EH (cell line): ENCODE measurements around the gene BCHE.

ENCODE experiments used
- DNase-seq: peaks from one replicate; pipeline ENCODE4 v3.0.0-alpha.2; 2015; ENCODE audit warnings: low read depth

The BCHE gene

GRCh38 chr3:165837058-165837525 lies at the start of gene BCHE:
Gene BCHE (minus strand): TSS chr3:165837423. CDS start chr3:165831033, 6,390 bp downstream.
- no peak for DNase-seq

GRCh38 chr3:165885558-165886270 lies 48.5 kb upstream of the BCHE start:
- DNase-seq: no peak

GRCh38 chr3:165884518-165884917 lies 47.3 kb upstream of the BCHE start:
- DNase-seq: no peak

GRCh38 chr3:165883863-165884478 lies 46.7 kb upstream of the BCHE start:
- DNase-seq: no peak

- no peak for DNase-seq
Measured at GRCh38 chr3:165883117-165883516, 45.9 kb upstream of the BCHE start.

- DNase-seq: no peak
Measured at GRCh38 chr3:165875644-165876043, 38.4 kb upstream of the BCHE start.

GRCh38 chr3:165874663-165875489 lies 37.7 kb upstream of the BCHE start:
- DNase-seq: no peak

GRCh38 chr3:165868088-165868487 lies 30.9 kb upstream of the BCHE start:
- DNase-seq: no peak

GRCh38 chr3:165859061-165859460 lies 21.8 kb upstream of the BCHE start:
- no peak for DNase-seq

GRCh38 chr3:165855581-165855980 lies 18.4 kb upstream of the BCHE start:
- DNase-seq: no peak

- DNase-seq: no peak
Measured at GRCh38 chr3:165854696-165855095, 17.5 kb upstream of the BCHE start.

GRCh38 chr3:165852711-165853110 lies 15.5 kb upstream of the BCHE start:
- DNase-seq: no peak

GRCh38 chr3:165852191-165852590 lies 15.0 kb upstream of the BCHE start:
- DNase-seq: no peak

GRCh38 chr3:165846056-165846455 lies 8.8 kb upstream of the BCHE start:
- DNase-seq: no peak

GRCh38 chr3:165839296-165840076 lies 2.3 kb upstream of the BCHE start:
- DNase-seq: no peak

- DNase-seq: no peak
Measured at GRCh38 chr3:165837801-165838200, 578 bp upstream of the BCHE start.

- DNase-seq: no peak
Measured at GRCh38 chr3:165835431-165835830, 1.8 kb downstream of the BCHE start.

- DNase-seq: no peak
Measured at GRCh38 chr3:165830746-165831145, 6.5 kb downstream of the BCHE start.

GRCh38 chr3:165827883-165828282 lies 9.3 kb downstream of the BCHE start:
- DNase-seq: no peak

- DNase-seq: no peak
Measured at GRCh38 chr3:165827233-165827632, 10.0 kb downstream of the BCHE start.

GRCh38 chr3:165820671-165821123 lies 16.5 kb downstream of the BCHE start:
- DNase-seq: no peak

GRCh38 chr3:165817160-165817709 lies 20.0 kb downstream of the BCHE start:
- DNase-seq: no peak
